Measurements from ENCODE around the gene NEXN.

The NEXN gene

GRCh38 chr1:77955709-77956108 lies 67.3 kb downstream of the NEXN start:
- TF ChIP-seq, protein P1, sequence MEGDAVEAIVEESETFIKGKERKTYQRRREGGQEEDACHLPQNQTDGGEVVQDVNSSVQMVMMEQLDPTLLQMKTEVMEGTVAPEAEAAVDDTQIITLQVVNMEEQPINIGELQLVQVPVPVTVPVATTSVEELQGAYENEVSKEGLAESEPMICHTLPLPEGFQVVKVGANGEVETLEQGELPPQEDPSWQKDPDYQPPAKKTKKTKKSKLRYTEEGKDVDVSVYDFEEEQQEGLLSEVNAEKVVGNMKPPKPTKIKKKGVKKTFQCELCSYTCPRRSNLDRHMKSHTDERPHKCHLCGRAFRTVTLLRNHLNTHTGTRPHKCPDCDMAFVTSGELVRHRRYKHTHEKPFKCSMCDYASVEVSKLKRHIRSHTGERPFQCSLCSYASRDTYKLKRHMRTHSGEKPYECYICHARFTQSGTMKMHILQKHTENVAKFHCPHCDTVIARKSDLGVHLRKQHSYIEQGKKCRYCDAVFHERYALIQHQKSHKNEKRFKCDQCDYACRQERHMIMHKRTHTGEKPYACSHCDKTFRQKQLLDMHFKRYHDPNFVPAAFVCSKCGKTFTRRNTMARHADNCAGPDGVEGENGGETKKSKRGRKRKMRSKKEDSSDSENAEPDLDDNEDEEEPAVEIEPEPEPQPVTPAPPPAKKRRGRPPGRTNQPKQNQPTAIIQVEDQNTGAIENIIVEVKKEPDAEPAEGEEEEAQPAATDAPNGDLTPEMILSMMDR (IDR thresholded peaks at IDR 0.05; ENCODE audit: insufficient read depth, low read depth, low read length, missing control alignments), result no peak
- DNase-seq (ENCODE audit: low read depth), result no peak
- no peak overlapping the region for H3K4me3 ChIP-seq (ENCODE audit: low read length)

GRCh38 chr1:77956464-77956863 lies 68.0 kb downstream of the NEXN start:
- no peak overlapping the region for H3K4me3 ChIP-seq (ENCODE audit: low read length)
- TF ChIP-seq, protein P1 (IDR thresholded peaks at IDR 0.05; ENCODE audit: insufficient read depth, low read depth, low read length, missing control alignments), result no peak
- no peak for DNase-seq (ENCODE audit: low read depth)

- DNase-seq (ENCODE audit: low read depth), result no peak
- H3K4me3 ChIP-seq (ENCODE audit: low read length), result no peak overlapping the region
- TF ChIP-seq, protein P1 (IDR thresholded peaks at IDR 0.05; ENCODE audit: insufficient read depth, low read depth, low read length, missing control alignments), result no peak
Observed at GRCh38 chr1:77958391-77958790, 70.0 kb downstream of the NEXN start.

DNA sequence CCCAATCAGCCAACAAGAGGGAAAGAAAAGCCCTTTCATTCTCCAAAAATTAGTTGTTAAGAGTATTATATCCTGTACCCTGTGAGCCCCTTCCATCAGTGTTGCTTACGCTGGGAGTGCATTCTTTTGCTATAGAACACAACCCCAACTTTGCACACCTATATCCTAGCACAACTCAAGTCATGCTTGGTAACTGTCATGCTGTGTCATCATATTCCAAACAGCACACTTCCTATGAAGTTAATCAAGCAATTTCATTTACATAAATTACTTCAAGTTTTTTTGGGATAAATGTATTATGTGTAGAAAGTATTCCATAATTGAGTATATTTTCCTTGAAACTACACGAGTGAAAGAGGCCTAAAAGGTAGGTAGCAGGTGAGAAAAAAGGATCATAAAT lies 70.4 kb downstream of the NEXN start:
- TF ChIP-seq, protein P1 (IDR thresholded peaks at IDR 0.05; ENCODE audit: insufficient read depth, low read depth, low read length, missing control alignments), result no peak
- H3K4me3 ChIP-seq (ENCODE audit: low read length), result no peak overlapping the region
- no peak for DNase-seq (ENCODE audit: low read depth)

DNA sequence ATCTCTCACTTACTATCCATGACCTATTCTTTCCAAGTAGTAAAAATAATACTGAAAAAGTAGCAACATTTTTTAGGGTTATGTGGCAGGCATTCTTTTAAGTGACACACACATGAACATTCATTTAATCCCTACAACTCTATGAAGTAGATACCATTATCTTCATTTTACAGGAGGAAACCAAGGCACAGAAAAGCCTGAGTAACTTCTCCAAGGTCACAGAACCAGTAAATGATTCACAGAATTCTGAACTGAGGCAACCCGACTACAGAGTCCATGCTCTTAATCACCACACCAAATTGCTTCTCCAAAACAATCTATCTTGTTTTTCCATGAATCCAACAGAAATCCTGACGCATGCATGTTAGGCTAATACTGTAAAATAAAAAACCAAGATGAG lies 73.0 kb downstream of the NEXN start:
- H3K4me3 ChIP-seq (ENCODE audit: low read length), result no peak overlapping the region
- DNase-seq (ENCODE audit: low read depth), result no peak
- TF ChIP-seq, protein P1 (IDR thresholded peaks at IDR 0.05; ENCODE audit: insufficient read depth, low read depth, low read length, missing control alignments), result no peak

- no peak overlapping the region for H3K4me3 ChIP-seq (ENCODE audit: low read length)
- DNase-seq (ENCODE audit: low read depth), result no peak
- TF ChIP-seq, protein P1 (IDR thresholded peaks at IDR 0.05; ENCODE audit: insufficient read depth, low read depth, low read length, missing control alignments), result no peak
Observed at GRCh38 chr1:77966291-77966690, 77.9 kb downstream of the NEXN start.

- no peak for DNase-seq (ENCODE audit: low read depth)
- TF ChIP-seq, protein P1 (IDR thresholded peaks at IDR 0.05; ENCODE audit: insufficient read depth, low read depth, low read length, missing control alignments), result no peak
- H3K4me3 ChIP-seq (ENCODE audit: low read length), result no peak overlapping the region
Observed at GRCh38 chr1:77970192-77970591, 81.8 kb downstream of the NEXN start.

All from epithelial cell of esophagus (primary cell).